Heart left ventricle (tissue), 16 donors: ENCODE data around the gene PPFIA2. TPM values are rescaled to one million over a fixed set of nuclear protein-coding genes. Genes with fewer than 3 reads are reported as not detected.

Experiments
- ATAC-seq, 4 donors: fragments of 200-7000 bp; cut with Tn5 transposase; one replicate each; pipeline ENCODE4 v1.9.1; 2020 to 2022; ENCODE audit warnings: moderate library complexity in 4 of 4, mild to moderate bottlenecking in 3 of 4, moderate number of reproducible peaks in 1 of 4
- DNase-seq, 5 donors: peaks; one replicate each; pipeline ENCODE4 v3.0.0-alpha.2; 2020
- H3K27ac ChIP-seq, 12 donors: fragments of 200-600 bp; sonication (generic) in 4 of 12; one replicate each; pipeline versions ENCODE4 v1.5.0 to v1.8.0; 2016 to 2022; ENCODE audit warnings: mild to moderate bottlenecking in 2 of 12
- H3K27me3 ChIP-seq, 9 donors: fragments of 200-600 bp; sonication (generic) in 2 of 9; one replicate each; pipeline versions ENCODE4 v1.5.1 to v1.8.0; 2016 to 2022; ENCODE audit warnings: mild to moderate bottlenecking in 3 of 9
- H3K36me3 ChIP-seq, 9 donors: fragments of 200-600 bp; sonication (generic) in 2 of 9; one replicate each; pipeline versions ENCODE4 v1.5.0 to v1.8.0; 2018 to 2022; ENCODE audit warnings: mild to moderate bottlenecking in 2 of 9
- H3K4me1 ChIP-seq, 12 donors: fragments of 200-600 bp; sonication (generic) in 4 of 12; one replicate each; pipeline versions ENCODE4 v1.5.0 to v1.8.0; 2016 to 2022; ENCODE audit warnings: mild to moderate bottlenecking in 3 of 12
- H3K4me3 ChIP-seq, 12 donors: fragments of 200-600 bp; sonication (generic) in 4 of 12; one replicate each; pipeline versions ENCODE4 v1.5.0 to v1.8.0; 2017 to 2022; ENCODE audit warnings: mild to moderate bottlenecking in 9 of 12, moderate library complexity in 4 of 12
- H3K9me3 ChIP-seq, 12 donors: fragments of 200-600 bp; sonication (generic) in 4 of 12; one replicate each; pipeline versions ENCODE4 v1.5.0 to v1.8.0; 2016 to 2022; ENCODE audit warnings: mild to moderate bottlenecking in 1 of 12
- CTCF ChIP-seq, 12 donors: fragments of 200-600 bp; sonication (generic) in 4 of 12; IDR thresholded peaks; one replicate each; pipeline versions ENCODE4 v1.5.0 to v1.8.0; 2018 to 2022; ENCODE audit warnings: antibody characterized with exemption in 12 of 12, mild to moderate bottlenecking in 5 of 12
- POLR2A ChIP-seq, 2 donors: fragments of 450-650 bp; IDR thresholded peaks; one replicate each; pipeline ENCODE4 v1.6.1; 2017; ENCODE audit warnings: antibody characterized with exemption in 2 of 2, mild to moderate bottlenecking in 2 of 2, moderate library complexity in 2 of 2
- WGBS, 4 donors: extraction: QIAGEN DNeasy Blood & Tissue Kit in 2 of 4; methylation state at CpG; one replicate each; pipeline versions ENCODE4 v1.1.5 to v1.1.7; 2013 to 2018; 5-methylcytosine and 5-hydroxymethylcytosine counted together
- intact Hi-C, 10 donors: fragments of 100-400 bp; cut with DNase I; formaldehyde crosslinking; loops; one replicate each; pipeline versions ENCODE4 v1.11.1 to v1.14.2; 2022
- polyA plus RNA-seq, 2 donors: library from polyadenylated mRNA; stranded (reverse); fragments of 200-250 nt; gene quantifications; one replicate each; pipeline ENCODE4 v1.2.3, GENCODE V29; 2013
- total RNA-seq, 9 donors: library from RNA; depleted of rRNA in 2 of 9; stranded (reverse); fragments of >200 nt in 2 of 9; fragmentation: NEBNext Ultra II Directional in 3 of 9; extraction: Animal tissue kit (Norgen Biotek cat#: 25700) in 3 of 9; gene quantifications; one replicate each; pipeline versions ENCODE4 v1.1.0 to v1.2.4, GENCODE V29; 2016 to 2023
- donor health status: ischemic (EF 13 %, LVEDD 7.1; RV severe dilation, severe dysfunction).
- donor health status: healthy with polysubstance abuse.
- donor health status: DM: no; HTN: yes; CAD: no.
- donor health status: DM: no; HTN: no; CAD: no.
- donor health status: ischemic (EF 25% LVEDD 6.9; RV normal size, moderate dysfunction).
- donor health status: ischemic (EF 25% LVEDD 5.7; RV mildly dilated, moderate dysfunction).
- donor health status: healthy.
- donor health status: DM: yes; HTN: yes; CAD: no.
- donor health status: ischemic (EF 35%, LVEDD 5.7; RV mildly dilated, moderate dysfunction).
- donor health status: nonischemic (EF 11% LVEDD 7.7; RV severe dilation, severe dysfunction).
- donor health status: DM: yes; HTN: yes; CAD: no.
- donor health status: PGD.
- donor health status: ischemic (EF 29% LVEDD 5.4; RV normal size, mild dysfunction).
- donor health status: nonischemic (EF 23%, LVEDD 6.1; RV moderate dilation, normal function).

Gene PPFIA2
- total and polyA plus RNA-seq, 11 donors = 0.08 to 1.3 (median 0.49) TPM; not detected in 3

- Histone ChIP-seq H3K36me3 (no peaks in the 10 kb centered on the region), H3K27ac (no peak overlapping the region), H3K9me3 (no peaks in the 10 kb centered on the region), H3K27me3 (no peaks in the 10 kb centered on the region), H3K4me1 (no peaks in the 10 kb centered on the region), H3K4me3 (no peak overlapping the region)
- no peak for DNase-seq
- no peak for ATAC-seq
- TF ChIP-seq CTCF (IDR thresholded peaks at IDR 0.05) = no peak
- no peak for TF ChIP-seq POLR2A (IDR thresholded peaks at IDR 0.05)
- 82 to 89% (median 83%) methylated on average over 1 of the region's 1 CpG for WGBS, 4 donors
- intact Hi-C loops = no loop called here
Measured at GRCh38 chr12:81558031-81558430, 201.1 kb downstream of the PPFIA2 start.

GRCh38 chr12:81546811-81547210 lies 212.3 kb downstream of the PPFIA2 start:
- no peaks in the 10 kb centered on the region for H3K9me3 ChIP-seq
- no peaks in the 10 kb centered on the region for H3K4me1 ChIP-seq
- 84 to 88% (median 86%) methylated on average over 5 of the region's 5 CpGs for WGBS, 4 donors
- H3K36me3 ChIP-seq = no peaks in the 10 kb centered on the region
- intact Hi-C loops = no loop called here
- H3K27ac ChIP-seq = no peak overlapping the region
- TF ChIP-seq POLR2A (IDR thresholded peaks at IDR 0.05) = no peak
- no peak for TF ChIP-seq CTCF (IDR thresholded peaks at IDR 0.05)
- H3K27me3 ChIP-seq = no peaks in the 10 kb centered on the region
- no peak for ATAC-seq
- no peak for DNase-seq
- H3K4me3 ChIP-seq = no peak overlapping the region

GRCh38 chr12:81543621-81544139 lies 215.5 kb downstream of the PPFIA2 start:
- no peak overlapping the region for H3K27ac ChIP-seq
- H3K36me3 ChIP-seq = no peaks in the 10 kb centered on the region
- H3K9me3 ChIP-seq = no peaks in the 10 kb centered on the region
- no peak overlapping the region for H3K4me3 ChIP-seq
- no peaks in the 10 kb centered on the region for H3K27me3 ChIP-seq
- ATAC-seq (no peak), DNase-seq (no peak)
- intact Hi-C loops = no loop called here
- WGBS, 4 donors = 63 to 80% (median 71%) methylated on average over 4 of the region's 4 CpGs
- TF ChIP-seq CTCF (IDR thresholded peaks at IDR 0.05) (no peak), POLR2A (IDR thresholded peaks at IDR 0.05) (no peak)
- no peaks in the 10 kb centered on the region for H3K4me1 ChIP-seq

GRCh38 chr12:81542065-81543010 lies 216.8 kb downstream of the PPFIA2 start:
- Histone ChIP-seq H3K27ac (no peak overlapping the region), H3K36me3 (no peaks in the 10 kb centered on the region), H3K9me3 (no peaks in the 10 kb centered on the region), H3K27me3 (no peaks in the 10 kb centered on the region), H3K4me3 (no peak overlapping the region), H3K4me1 (no peaks in the 10 kb centered on the region)
- no peak for DNase-seq
- ATAC-seq = no peak
- 83 to 91% (median 86%) methylated on average over 4 of the region's 4 CpGs for WGBS, 4 donors
- intact Hi-C loops = no loop called here
- TF ChIP-seq POLR2A (IDR thresholded peaks at IDR 0.05) = no peak
- TF ChIP-seq CTCF (IDR thresholded peaks at IDR 0.05) = no peak
